Measurements from ENCODE around the gene NHERF1.

DNA sequence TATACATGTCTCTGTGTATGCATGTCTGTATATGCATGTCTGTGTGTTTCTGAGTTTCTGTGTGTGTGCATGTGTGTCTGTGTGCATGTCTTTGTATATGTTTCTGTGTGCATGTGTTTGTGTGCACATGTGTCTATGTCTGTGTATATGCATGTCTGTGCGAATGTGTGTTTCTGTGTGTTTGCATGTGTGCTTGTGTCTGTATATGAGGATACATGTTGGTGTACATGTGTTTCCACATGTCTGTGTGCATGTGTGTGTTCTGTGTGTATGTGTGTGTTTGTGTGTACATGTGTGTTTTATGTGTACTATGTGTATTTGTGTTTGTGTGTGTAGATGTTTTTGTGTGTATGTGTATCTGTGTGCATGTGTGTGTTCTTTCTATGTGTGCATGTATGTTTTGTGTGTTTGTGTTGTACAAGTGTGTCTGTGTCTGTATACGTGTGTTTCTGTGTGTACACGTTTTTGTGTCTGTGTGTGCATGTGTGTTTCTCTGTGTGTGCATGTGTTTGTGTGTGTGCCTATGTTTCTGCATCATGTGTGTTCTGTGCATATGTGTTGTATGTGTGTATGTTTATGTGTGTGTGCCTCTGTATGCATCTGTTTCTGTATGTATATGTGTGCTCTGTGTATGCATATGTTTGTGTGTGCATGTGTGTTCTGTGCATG, 20.3 kb upstream of the NHERF1 start:
- TF ChIP-seq USF2 (IDR thresholded peaks at IDR 0.05; ENCODE audit: borderline replicate concordance, low read depth, low read length) = no peak
- TF ChIP-seq CTCF (IDR thresholded peaks at IDR 0.05) = no peak
- no peak for TF ChIP-seq EP300 (IDR thresholded peaks at IDR 0.05; ENCODE audit: borderline replicate concordance in 1 of 2, low read depth in 1 of 2, low read length in 1 of 2)
- TF ChIP-seq POLR2AphosphoS5 (IDR thresholded peaks at IDR 0.05; ENCODE audit: low read depth, low read length) = no peak
- TF ChIP-seq TAF1 (IDR thresholded peaks at IDR 0.05; ENCODE audit: borderline replicate concordance, low read depth, low read length) = no peak
- TF ChIP-seq RCOR1 (IDR thresholded peaks at IDR 0.05; ENCODE audit: low read length) = no peak
- no peak for TF ChIP-seq FOXM1 (IDR thresholded peaks at IDR 0.05; ENCODE audit: low read depth)
- no peak for TF ChIP-seq MXI1 (IDR thresholded peaks at IDR 0.05; ENCODE audit: low read depth, low read length)
- no peak for TF ChIP-seq GABPA (IDR thresholded peaks at IDR 0.05; ENCODE audit: low read depth)
- no peak for TF ChIP-seq ELF1 (IDR thresholded peaks at IDR 0.05)
- no peak for TF ChIP-seq PBX3 (IDR thresholded peaks at IDR 0.05)

All from SK-N-SH (cell line).